AG04449 (cell line): ENCODE measurements around the gene OSBPL3.
"Not testable (repeated sequence)": the region's sequence is repeated elsewhere in the genome, so short reads cannot be mapped to it uniquely, and the experiment has no call there.

Source experiments
- CTCF ChIA-PET: fragments of 350-600 bp; formaldehyde crosslinking; extraction: SDS; loops from one replicate; lab custom pipeline; 2021; ENCODE audit warnings: antibody characterized with exemption; lab: Yijun Ruan, JAX
- POLR2A ChIA-PET: fragments of 400-600, 350-600 bp; formaldehyde crosslinking; extraction: SDS; loops from one replicate; lab custom pipeline; 2020; ENCODE audit warnings: antibody characterized with exemption, inconsistent platforms; lab: Yijun Ruan, JAX
- DNase-seq: peaks from one replicate; pipeline ENCODE4 v3.0.0-alpha.2; 2010; ENCODE audit warnings: low read depth, low spot score
- H3K4me3 ChIP-seq: 2 replicates; pipeline ENCODE4 v1.5.1; 2011; ENCODE audit warnings: low read depth, mild to moderate bottlenecking, control low read depth, low read length
- CTCF ChIP-seq: IDR thresholded peaks from one replicate; pipeline ENCODE4 v1.5.1; 2011; ENCODE audit warnings: mild to moderate bottlenecking, moderate library complexity, low read length, control low read depth, inconsistent platforms; ENCODE audit not compliant: insufficient read depth; ENCODE audit errors: missing control alignments

Gene OSBPL3

GRCh38 chr7:24979863-24980533 is at the start of gene OSBPL3:
OSBPL3 (minus strand) TSS chr7:24980178; CDS start chr7:24892472, 87,706 bp downstream.
- ChIA-PET CTCF (interaction anchor here (0.9 to 8.1 kb wide), 25 partner anchors 9 to 179 kb away, joined by 3 to 105 read pairs (median 5); no protein-coding TSS in a partner anchor), POLR2A (interaction anchor here (0.8 to 2.1 kb wide), 5 partner anchors 8 to 170 kb away, joined by 3 to 6 read pairs (median 3); no protein-coding TSS in a partner anchor)
- peak; percentile 66 for DNase-seq
- peak within 1 kb of the TSS; percentile 76 for H3K4me3 ChIP-seq
- TF ChIP-seq CTCF = no peak

GRCh38 chr7:25029075-25029474 is 49.1 kb upstream of the OSBPL3 start:
- H3K4me3 ChIP-seq = no peak overlapping the region
- no peak for TF ChIP-seq CTCF
- ChIA-PET POLR2A (no interaction called here), CTCF (interaction anchor here (1.2 to 4.9 kb wide), 6 partner anchors 16 to 217 kb away, joined by 4 to 19 read pairs (median 6); no protein-coding TSS in a partner anchor)
- DNase-seq = no peak

- H3K4me3 ChIP-seq = no peak overlapping the region
- ChIA-PET CTCF (interaction anchor here (0.8 to 4.9 kb wide), 7 partner anchors 15 to 216 kb away, joined by 3 to 19 read pairs (median 5); no protein-coding TSS in a partner anchor), POLR2A (no interaction called here)
- DNase-seq = peak; percentile 49
- no peak for TF ChIP-seq CTCF
Measured at GRCh38 chr7:25028370-25029021, 48.5 kb upstream of the OSBPL3 start.

- POLR2A ChIA-PET = no interaction called here
- DNase-seq = no peak
- CTCF ChIA-PET = interaction anchor here (1.0 to 5.1 kb wide), 5 partner anchors 9 to 205 kb away, joined by 3 to 21 read pairs (median 5); no protein-coding TSS in a partner anchor
- no peak overlapping the region for H3K4me3 ChIP-seq
- TF ChIP-seq CTCF = no peak
Measured at GRCh38 chr7:25026156-25026555, 46.2 kb upstream of the OSBPL3 start.

GRCh38 chr7:25025218-25025671 is 45.3 kb upstream of the OSBPL3 start:
- peak; percentile 69 for DNase-seq
- no peak overlapping the region for H3K4me3 ChIP-seq
- CTCF ChIA-PET = interaction anchor here (1.0 to 5.1 kb wide), 5 partner anchors 43 to 213 kb away, joined by 3 to 21 read pairs (median 4); no protein-coding TSS in a partner anchor
- POLR2A ChIA-PET = interaction anchor here (0.9 kb wide), 1 partner anchor 204 kb away, joined by 4 read pairs; no protein-coding TSS in a partner anchor
- TF ChIP-seq CTCF = no peak

GRCh38 chr7:25024066-25024465 is 44.1 kb upstream of the OSBPL3 start:
- POLR2A ChIA-PET = no interaction called here
- no peak for TF ChIP-seq CTCF
- CTCF ChIA-PET = interaction anchor here (5.1 kb wide), 1 partner anchor 203 kb away, joined by 21 read pairs; no protein-coding TSS in a partner anchor
- no peak overlapping the region for H3K4me3 ChIP-seq
- no peak for DNase-seq

- POLR2A ChIA-PET, H3K4me3 ChIP-seq, DNase-seq: not testable (repeated sequence)
- CTCF ChIA-PET = interaction anchor here (0.8 to 1.9 kb wide), 4 partner anchors 9 to 76 kb away, joined by 4 to 6 read pairs (median 5); no protein-coding TSS in a partner anchor
Measured at GRCh38 chr7:25017671-25018070, 37.7 kb upstream of the OSBPL3 start.
